GM12875 (cell line): ENCODE results near the gene MIER2.
"Not testable (repeated sequence)": the region's sequence is repeated elsewhere in the genome, so short reads cannot be mapped to it uniquely, and the experiment has no call there.

Experiments used
- H3K4me3 ChIP-seq: one replicate; pipeline ENCODE4 v1.5.1; 2011; ENCODE audit warnings: low read depth, low read length, control low read depth
- CTCF ChIP-seq: IDR thresholded peaks from 2 replicates; pipeline ENCODE4 v1.5.1; 2011; ENCODE audit warnings: low read depth, mild to moderate bottlenecking, control low read depth, inconsistent platforms, low read length, moderate library complexity, borderline replicate concordance; ENCODE audit not compliant: insufficient read depth

MIER2 gene

GRCh38 chr19:277131-277530 is 67.5 kb downstream of the MIER2 start:
- no peak for TF ChIP-seq CTCF

GRCh38 chr19:275958-276646 is 68.5 kb downstream of the MIER2 start:
- H3K4me3 ChIP-seq: no peak overlapping the region
- no peak for TF ChIP-seq CTCF

More at GRCh38 chr19:277131-277530, 67.5 kb downstream of the MIER2 start:
- no peak overlapping the region for H3K4me3 ChIP-seq

GRCh38 chr19:275000-275399 is 69.6 kb downstream of the MIER2 start:
- TF ChIP-seq CTCF: no peak

GRCh38 chr19:273393-273792 is 71.2 kb downstream of the MIER2 start:
- TF ChIP-seq CTCF: no peak
- no peak overlapping the region for H3K4me3 ChIP-seq

More at GRCh38 chr19:275000-275399, 69.6 kb downstream of the MIER2 start:
- H3K4me3 ChIP-seq: no peak overlapping the region

GRCh38 chr19:271856-272255 is 72.7 kb downstream of the MIER2 start:
- TF ChIP-seq CTCF: no peak
- H3K4me3 ChIP-seq: no peak overlapping the region

- H3K4me3 ChIP-seq: not testable (repeated sequence)
Measured at GRCh38 chr19:270766-271318, 73.8 kb downstream of the MIER2 start.

GRCh38 chr19:269241-269640 is 75.4 kb downstream of the MIER2 start:
- TF ChIP-seq CTCF: no peak
- H3K4me3 ChIP-seq: no peak overlapping the region
